Measurements from ENCODE around the gene RAPGEF3.

RAPGEF3 gene

DNA sequence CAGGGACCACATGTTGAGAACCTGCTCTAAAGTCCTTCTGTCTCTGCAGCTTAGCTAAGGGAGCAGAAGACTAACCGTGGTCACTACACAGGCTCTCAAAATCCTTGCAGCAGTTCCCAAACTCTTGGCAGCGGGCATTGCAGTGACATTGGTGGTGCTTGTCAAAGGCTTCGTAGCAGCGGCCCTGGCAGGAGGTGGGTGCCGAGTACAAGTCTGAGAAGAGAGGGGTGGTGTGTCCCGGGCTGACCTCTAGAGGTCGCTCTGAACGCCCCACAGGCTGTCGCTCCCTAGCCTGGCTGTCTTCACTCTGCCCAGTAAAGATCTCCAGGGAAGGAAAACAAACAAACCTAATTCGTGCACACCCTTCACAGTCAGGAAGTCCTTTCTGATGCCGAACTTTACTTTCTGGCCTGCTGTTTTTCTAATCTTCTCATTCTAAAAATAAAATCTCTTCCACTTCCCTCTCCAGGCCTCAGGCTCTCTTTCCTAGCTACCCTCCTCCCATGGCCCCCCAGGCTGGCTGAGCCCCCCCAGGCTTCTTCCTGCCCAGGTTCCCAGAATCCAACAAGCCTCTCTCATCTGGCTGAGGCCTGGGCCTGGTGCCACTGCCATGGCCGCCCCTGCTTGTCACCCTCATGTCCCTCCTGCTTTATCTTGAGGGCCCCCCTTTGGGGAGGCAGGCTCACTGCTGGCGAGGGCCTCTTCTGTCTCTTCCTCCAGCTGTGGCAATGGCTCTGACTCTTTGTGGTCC, 41.1 kb downstream of the RAPGEF3 start:
- peak; percentile 75 to 87 for DNase-seq

DNA sequence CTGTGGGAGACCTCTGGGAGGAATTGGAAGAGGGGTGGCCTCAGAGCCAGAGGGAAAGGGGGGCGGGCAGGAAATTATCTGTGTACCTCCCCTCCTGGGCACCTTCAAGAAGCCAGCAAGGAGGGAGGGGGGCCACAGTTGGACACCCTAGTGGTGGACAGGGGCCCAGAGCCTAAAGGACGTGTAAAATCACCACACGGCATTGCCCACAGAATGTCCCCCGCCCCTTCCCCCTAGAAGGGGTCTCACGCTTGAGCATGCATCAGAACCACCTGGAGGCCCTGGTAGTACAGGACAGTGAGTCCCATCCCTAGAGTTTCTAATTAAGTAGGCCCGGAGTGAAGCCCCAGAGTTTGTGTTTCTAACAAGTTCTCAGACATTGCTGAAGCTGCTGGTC, 41.6 kb downstream of the RAPGEF3 start:
- no peak for DNase-seq

DNA sequence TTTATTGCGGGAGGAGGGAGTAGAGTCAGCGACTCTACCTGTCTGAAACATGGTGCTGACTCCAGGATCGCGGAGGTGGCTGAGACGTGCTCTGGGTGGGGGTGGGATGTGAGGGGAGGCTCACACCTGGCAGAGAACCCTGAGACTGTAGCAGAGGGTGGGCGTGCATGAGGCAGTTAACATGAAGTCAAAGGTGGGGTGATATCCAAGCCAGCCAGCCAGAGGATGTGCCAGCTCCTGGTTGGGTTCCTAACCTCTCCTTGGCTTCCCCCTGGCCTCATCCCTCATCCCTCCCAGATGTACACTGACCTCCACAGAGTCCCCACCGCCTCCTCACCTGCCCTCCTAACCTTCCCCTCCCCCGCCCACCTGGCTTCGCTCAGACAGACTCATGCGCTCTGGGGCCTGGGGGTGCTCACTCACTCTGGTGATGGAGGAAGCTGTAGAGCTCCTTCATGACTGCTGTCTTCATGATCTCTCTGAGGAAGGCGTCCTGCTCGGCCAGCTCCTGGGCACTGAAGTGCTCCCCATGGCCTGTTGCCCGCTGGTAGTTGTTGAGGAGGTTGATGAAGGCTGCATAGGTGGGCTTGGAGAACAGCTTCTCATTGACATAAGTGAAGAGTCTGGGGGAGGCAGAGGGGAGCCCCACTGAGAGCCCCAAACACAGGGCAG, 42.7 kb downstream of the RAPGEF3 start:
- no peak for DNase-seq

DNA sequence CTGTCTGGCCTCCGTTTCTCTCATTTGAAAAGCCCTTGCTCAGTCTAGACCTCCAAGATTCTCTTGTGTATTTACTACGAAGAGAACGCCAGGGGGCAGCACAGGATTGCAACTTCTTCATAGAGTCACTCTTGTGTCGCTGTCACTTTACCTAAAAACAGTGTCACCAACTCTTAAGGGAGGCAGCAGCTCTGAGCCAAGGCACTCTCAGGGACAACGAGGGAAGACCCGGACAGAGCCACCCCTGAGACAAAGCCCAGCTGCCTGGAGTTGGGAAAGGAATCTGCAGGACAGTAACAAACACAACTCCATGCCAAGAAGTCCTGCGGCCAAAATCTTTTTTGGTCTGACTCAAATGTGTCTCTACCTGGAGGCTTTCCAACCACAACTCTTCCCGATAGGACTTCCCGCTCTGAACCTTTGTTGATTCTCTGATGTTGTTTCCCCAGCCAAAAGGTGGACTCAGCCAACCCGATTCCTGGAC, 43.2 kb downstream of the RAPGEF3 start:
- peak; percentile 87 to 93 for DNase-seq

DNA sequence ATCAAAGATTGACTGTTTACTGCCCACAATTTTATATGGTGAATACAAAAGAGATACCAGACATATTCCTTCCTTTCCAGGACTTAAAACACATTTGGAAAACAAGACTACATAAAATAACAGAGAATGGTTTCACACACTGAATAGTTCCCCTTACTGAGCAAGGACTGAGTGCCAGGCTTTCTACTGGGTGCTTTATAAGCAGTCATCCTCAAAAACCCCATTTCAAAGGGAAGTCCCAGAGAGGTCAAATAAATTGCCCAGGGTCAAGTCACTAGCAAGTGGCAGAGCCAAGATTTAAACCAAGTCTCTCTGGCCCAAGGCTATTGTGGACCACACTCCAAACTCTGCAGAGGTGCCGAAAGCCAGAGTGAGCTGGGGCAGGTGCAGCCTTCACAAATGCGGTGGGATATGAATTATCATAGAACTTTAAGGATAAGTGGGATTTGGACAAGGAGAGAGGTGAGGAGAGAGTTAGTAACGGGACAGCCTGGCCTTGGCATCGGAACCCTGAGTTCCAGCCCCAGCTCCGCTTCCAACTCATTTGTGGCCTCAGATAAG, 43.8 kb downstream of the RAPGEF3 start:
- DNase-seq, result no peak

DNA sequence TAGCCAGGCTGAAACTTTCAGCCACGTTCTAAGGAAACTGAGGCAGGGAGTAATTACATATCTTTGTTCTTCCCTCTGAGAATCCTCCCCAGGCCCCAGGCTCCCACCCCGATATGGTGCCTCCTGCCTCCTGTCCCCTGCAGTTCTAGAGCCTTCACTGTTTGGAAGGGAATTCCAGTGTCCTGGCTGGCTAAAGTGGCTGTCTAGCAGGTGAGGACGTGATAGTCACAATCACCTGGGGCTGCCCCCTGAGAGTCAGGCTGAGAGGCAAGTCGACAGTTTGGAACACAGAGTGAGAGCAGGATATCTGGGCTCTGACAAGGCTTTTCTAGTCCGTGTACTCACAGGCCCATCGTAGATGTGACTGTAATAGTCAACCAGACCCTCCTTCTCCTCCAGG, 46.5 kb downstream of the RAPGEF3 start:
- DNase-seq, result no peak

DNA sequence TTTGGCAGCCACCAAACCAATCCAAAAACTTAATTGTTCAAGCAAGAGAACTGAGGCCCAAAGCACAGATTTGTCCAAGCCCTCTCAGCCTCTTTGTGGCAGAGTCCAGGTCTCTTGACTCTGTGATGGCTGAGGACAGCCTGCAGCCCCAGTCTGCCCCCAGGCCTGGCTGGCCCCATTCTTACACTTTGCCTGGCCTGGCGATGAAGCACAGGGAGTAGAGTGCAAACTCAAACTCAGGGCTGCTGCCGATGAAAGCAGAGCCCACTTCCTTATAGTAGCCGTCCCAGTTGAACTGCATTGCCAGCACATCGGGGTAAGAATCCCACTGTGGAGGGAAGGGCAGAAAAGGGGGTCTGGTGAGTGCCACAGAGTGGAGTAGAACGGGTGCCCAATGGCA, 47.2 kb downstream of the RAPGEF3 start:
- DNase-seq, result no peak

DNA sequence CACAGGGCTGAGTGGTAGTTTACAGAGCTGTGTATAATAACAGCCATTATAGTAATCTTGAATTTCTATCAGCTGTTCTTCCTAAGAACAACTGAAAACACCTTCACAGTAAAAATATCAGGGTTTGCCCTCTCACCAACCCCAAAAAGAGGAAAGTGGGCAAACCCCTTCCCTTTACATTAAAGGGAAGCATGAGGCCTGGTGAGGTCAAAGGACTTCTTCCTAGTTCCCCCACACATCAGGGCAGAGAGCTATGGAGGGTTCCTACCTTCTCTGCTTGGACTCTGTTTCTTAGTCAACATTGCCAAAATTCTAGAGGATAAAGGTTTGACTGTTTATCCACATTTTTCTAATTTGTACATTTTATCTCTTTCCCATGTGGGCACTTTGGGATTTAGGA, 48.4 kb downstream of the RAPGEF3 start:
- DNase-seq, result no peak

DNA sequence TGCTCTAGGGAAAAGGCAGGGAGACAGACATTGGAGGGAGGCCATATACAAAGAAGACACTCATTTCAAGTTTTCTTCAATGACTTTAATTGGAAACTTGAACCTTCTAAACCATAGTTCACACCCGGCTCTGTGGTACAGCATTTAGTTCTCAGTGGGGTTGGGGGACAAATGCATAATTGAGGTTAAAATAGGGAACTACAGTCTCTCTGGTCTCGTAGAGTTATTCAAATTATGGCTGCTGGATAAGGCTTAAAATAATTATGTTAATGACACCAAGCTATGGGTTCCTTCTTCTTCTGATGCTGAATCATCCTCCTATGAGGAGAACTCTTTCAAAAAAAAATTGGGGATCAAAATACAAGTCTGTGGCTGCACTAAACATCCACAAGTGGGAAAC, 49.0 kb downstream of the RAPGEF3 start:
- DNase-seq, result peak; percentile 4 to 33

DNA sequence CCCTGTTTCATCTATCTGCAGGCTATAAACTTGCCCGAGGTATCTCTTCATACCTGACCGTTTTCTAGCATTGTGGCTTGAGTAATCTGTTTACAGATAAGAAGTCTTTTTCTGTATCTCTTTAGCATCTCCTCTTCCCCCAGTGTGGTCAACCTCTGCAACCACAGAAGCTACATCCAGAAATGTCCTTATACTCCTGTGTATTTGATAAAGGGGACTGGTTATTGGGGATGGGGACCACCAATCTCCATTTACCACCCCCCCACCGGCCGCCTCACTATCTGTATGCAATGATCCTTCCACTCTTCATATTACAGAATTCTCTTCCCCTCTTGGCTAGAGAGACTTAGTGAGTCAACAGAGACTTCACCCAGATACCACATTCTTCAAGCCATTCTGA, 49.4 kb downstream of the RAPGEF3 start:
- DNase-seq, result no peak

DNA sequence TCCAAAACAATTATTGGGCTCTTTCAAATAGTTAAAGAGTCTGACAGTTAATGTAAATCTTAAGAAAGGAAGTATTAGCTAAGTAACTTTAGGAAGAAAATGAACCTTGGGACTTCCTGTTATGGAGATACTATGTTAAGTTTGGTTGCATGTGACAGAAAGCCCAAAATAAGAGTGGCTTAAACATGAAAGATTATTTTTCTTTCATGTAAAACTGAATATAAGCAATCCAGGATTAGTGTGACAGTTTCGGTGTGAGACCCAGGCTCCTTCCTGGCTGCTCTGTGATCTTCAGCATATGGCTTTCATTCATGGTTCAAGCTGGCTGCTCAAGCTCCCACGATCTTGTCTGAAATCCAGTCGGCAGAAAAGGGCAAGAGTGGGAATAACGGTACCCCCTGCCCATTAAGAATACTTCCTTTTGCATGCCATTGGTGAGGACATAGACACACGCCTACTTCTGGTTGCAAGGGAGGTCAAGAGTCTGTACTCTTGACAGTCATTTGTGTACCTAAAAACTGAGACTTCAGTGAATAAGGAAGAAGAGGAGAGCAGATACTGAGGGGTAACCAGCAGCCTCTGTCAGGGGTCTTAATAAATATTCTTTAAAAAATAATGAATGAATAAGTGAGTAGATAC, 50.7 kb downstream of the RAPGEF3 start:
- DNase-seq, result peak; percentile 10 to 13

DNA sequence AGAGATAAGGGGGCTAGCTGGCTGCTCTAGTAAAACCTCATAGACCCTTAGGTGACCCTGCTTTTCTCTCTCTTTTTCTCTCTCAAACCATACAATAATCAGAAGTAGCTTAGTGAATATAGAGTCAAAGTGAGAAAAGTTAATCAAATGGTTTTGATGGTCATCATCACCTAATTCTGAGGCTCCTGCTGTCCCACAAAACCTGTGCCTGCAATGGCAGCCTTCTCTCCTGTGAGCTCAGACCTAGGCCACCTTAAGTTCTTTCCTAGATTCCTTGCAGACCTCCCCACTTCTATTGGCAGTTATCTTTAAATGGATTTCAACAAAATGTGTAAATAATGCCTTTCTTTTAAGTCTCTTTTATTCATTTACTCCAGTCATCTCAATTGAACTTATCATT, 51.3 kb downstream of the RAPGEF3 start:
- peak in 1 of 2 experiments; percentile 3 for DNase-seq

DNA sequence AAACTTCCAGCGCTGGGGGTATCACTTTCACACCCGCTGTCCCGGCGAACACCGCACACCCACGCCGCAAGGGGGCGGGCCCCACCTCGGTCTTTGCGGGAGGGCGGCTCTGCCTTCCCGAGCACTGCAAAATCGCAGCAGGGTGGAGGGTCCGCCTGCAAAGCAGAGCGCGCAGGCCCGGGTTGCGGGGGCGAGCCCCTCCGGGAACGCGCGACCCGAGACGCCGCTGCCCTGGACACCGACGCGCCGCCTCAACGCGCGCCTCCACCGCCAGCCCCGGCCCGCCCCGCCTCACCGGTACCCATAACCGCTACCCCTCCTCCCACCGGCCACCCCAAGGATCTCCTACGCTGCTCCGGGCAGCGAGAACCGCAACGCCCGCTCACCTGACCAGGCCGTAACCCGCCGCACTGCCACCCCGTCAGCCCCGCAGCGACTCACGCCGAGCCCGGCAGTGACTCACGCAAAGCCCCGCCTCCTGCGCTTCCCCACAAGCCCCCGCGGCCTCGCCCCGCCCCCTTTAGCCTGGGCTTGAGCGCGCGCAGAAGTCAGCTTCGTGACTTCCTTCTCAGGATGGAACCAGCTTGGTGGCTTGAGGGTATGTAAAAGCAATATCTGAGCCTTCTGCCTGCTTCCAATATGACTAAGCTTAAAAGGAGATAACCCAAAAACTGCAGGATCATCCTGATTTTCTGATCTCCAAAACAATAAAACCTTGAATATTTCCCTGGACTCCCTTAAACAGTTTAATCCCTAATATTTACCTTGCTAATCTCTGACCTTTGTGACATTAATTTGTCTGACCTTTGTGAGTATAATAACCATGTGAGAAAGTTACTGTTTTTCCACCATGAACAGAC, 52.9 kb downstream of the RAPGEF3 start, which contains the start of gene RPAP3:
Gene RPAP3 (minus strand): TSS at position 465 of the 860 bp plus-strand sequence. CDS start 3,190 bp downstream, outside the sequence.
- DNase-seq, result peak; percentile 90

DNA sequence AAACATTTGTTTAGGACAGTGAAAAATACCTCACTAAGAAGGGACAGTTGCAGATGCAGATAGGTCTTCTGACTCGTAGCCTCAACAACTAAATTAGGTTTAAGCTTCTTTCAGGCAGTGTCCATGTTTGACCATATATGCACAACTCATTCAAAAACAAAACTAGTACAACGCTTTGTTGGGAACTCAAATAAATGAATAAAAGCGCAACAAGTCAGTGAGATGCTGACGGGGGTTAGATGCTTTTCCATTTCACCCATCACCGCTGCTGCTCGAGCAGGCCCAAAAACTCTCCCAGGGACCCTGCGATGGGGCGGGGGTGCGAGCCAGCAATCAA, 53.5 kb downstream of the RAPGEF3 start:
- DNase-seq, result peak in 1 of 2 experiments; percentile 40

DNA sequence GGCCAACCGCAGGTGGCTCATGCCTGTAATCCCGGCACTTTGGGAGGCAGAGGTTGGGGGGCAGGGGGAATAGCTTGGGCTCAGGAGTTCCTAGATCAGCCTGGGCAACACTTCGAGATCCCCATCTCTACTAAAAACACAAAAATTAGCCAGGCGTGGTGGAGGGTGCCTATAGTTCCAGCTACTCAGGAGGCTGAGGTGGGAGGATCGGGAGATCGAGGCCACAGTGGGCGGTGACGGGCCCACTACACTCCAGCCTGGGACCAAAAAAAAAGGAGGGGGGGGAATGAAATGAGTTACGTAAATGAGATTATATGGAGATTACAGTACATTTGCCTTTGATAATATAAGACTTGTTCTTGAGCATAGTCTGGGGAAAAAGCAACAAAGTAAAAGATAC, 54.0 kb downstream of the RAPGEF3 start:
- no peak for DNase-seq

DNA sequence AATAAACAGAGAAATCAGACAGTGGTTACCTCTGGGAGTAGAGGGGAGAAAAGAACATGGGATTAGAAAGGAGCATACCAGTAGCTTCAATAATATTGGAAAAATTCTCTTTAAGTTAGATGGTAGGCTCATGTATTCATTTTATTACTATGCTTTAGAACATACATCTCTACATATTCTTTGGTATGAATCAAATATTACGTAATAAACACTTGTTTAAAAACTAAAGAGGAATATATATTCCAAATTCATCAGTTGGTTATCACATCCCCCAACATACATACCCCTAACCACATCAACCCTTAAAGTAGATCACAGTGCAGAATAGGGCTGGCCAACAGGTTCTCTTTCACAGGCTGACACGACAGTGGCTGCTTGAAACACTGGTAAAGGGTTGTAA, 58.4 kb downstream of the RAPGEF3 start:
- DNase-seq, result no peak

DNA sequence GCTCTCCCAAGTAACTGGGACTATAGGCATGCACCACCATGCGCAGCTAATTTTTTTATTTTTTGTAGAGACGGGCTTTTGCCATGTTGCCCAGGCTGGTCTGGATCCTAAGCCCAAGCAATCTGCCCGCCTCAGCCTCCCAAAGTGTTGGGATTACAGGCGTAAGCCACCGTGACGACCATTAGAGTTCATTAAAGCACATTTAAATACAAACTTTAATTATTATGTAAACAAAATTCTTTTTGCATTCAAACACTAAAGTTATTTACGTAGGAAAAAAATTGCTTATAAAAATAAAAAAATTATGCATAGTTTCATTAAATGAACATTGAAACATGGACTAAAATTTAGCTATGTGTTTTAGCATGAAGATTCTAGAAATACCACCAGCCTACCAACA, 60.0 kb downstream of the RAPGEF3 start:
- DNase-seq, result no peak

DNA sequence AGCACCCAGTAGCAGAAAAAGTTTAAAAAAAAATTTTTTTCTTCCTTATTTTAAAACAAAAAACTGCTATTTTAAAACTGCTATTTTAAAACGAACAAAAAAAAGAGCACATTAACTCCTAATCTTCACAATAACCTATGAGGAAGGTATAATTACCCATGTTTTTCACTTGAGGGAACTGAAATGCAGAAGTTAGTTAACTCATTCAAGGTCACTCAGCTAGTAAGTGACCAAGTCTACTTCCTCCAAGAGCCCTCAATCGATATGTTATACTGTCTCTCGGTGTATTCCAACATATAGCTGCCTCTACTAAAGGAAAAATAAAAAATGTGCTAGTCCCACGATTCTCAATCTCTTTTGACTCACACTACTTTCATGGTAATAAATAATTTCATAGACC, 60.6 kb downstream of the RAPGEF3 start:
- peak; percentile 33 to 35 for DNase-seq

DNA sequence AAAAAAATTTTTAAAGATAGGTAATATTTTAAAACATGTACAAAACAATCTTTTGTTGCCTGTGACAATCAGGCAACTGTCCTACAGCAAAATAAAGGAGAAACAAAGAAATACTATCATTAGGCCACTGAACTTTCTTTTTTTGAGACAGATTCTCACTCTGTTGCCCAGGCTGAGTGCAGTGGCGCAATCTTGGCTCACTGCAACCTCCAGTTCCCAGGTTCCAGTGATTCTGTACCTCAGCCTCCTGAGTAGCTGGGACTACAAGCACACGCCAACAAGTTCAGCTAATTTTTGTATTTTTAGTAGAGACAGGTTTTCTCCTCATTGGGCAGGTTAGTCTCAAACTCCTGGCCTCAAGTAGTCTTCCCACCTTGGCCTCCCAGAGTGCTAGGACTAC, 69.5 kb downstream of the RAPGEF3 start:
- DNase-seq, result no peak

DNA sequence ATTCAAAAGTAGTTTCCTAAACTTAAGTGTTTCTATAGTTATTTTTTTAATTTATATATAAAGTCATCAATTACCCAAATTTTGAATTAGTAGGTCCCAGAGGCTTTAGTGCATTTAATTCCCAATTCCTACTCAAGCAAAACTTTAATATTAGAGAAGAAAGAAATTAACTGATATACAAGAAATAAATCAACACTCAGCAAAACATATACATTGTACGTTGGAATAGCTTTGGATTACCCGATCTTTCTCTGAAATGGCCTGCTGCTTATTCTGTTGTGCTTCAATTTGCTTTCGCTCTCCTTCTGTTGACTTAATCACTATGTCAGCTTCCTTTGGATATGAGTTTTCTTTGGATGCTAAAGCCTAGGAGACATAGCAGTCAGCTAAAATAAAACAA, 71.0 kb downstream of the RAPGEF3 start:
- no peak for DNase-seq

DNA sequence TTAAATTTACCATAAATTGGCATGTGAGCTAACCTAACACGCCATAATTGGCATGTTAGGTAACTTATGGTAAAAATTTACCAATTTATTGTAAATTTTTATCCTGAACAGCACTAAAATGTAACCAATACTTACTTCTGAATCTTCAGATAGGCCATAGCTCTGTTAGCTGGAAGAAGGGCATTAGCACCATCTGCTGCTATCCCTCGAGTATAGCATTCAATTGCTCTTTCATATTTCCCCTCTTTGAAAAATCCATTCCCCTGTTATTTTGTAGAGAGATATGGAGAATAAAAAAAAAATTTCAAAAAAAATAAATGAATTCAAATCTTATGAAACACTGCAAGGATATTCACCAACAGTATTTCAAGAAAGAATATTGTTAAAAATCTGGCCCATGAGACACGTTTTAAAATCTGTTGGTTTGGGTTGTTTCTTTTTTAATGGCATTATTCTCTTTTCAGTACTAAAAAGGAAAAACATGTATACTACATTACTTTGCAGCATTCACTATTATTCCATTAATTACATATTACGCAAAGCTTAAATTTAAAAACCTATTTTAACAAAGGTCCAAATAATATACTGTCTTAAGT, 71.9 kb downstream of the RAPGEF3 start:
- DNase-seq, result peak; percentile 74 to 81
